Erythroblast (primary cell): ENCODE measurements around the gene PDE1C.

Source experiments
- GATA1 ChIP-seq: IDR thresholded peaks from 2 replicates; pipeline ENCODE4 v1.6.1; 2011; ENCODE audit warnings: low read depth, mild to moderate bottlenecking, control low read depth, low read length, moderate library complexity
- POLR2A ChIP-seq: IDR thresholded peaks from 2 replicates; pipeline ENCODE4 v1.6.1; 2011; ENCODE audit warnings: mild to moderate bottlenecking, low read length

DNA sequence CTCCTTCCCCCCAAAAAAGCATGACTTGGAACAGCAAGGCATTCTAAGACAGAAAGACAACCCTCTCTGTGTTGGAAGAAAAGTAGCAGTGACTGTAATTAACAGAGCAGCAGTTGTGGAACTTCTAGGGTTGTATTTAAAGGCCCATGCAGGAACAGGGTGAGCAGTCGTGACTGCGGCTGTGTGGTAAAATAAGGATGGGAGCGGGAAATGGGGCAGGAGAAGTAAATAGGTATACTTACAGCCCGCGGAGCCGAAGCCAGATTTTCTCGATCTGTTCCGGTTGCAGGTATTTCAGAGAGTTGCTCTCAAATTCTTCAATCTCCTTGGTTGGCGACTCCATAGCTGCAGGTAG is 179 bp downstream of the PDE1C start:
- TF ChIP-seq POLR2A (no peak), GATA1 (no peak)
